Embryonic facial prominence (tissue), 1 donor: ENCODE results near the gene NOTO.

Experiments
- DNase-seq: peaks from one replicate; pipeline ENCODE4 v3.0.0-alpha.2; 2016; ENCODE audit errors: extremely low spot score

NOTO gene

GRCh38 chr2:73233932-73234832 is 31.8 kb downstream of the NOTO start, which contains the start of gene CCT7:
Gene CCT7 (plus strand): TSS chr2:73234308. CDS start chr2:73234379, 71 bp downstream.
- DNase-seq: peak; percentile 89

GRCh38 chr2:73235315-73236028 is 33.1 kb downstream of the NOTO start:
- no peak for DNase-seq

- DNase-seq: no peak
Measured at GRCh38 chr2:73237168-73237567, 34.8 kb downstream of the NOTO start.

GRCh38 chr2:73238149-73238548 is 35.8 kb downstream of the NOTO start:
- no peak for DNase-seq

- DNase-seq: no peak
Measured at GRCh38 chr2:73238976-73239375, 36.6 kb downstream of the NOTO start.

GRCh38 chr2:73239776-73240175 is 37.4 kb downstream of the NOTO start:
- DNase-seq: no peak

- no peak for DNase-seq
Measured at GRCh38 chr2:73243884-73244570, 41.7 kb downstream of the NOTO start.

GRCh38 chr2:73244580-73244979 is 42.2 kb downstream of the NOTO start:
- no peak for DNase-seq

- DNase-seq: no peak
Measured at GRCh38 chr2:73246850-73247249, 44.5 kb downstream of the NOTO start.

- no peak for DNase-seq
Measured at GRCh38 chr2:73249636-73250035, 47.3 kb downstream of the NOTO start.

- no peak for DNase-seq
Measured at GRCh38 chr2:73250872-73251846, 48.8 kb downstream of the NOTO start.

- no peak for DNase-seq
Measured at GRCh38 chr2:73252238-73253027, 50.1 kb downstream of the NOTO start.

- DNase-seq: no peak
Measured at GRCh38 chr2:73253400-73253799, 51.0 kb downstream of the NOTO start.

GRCh38 chr2:73253901-73254300 is 51.5 kb downstream of the NOTO start:
- DNase-seq: no peak

GRCh38 chr2:73254343-73255006 is 52.1 kb downstream of the NOTO start:
- DNase-seq: no peak

GRCh38 chr2:73255007-73255644 is 52.8 kb downstream of the NOTO start:
- no peak for DNase-seq

GRCh38 chr2:73255907-73256617 is 53.7 kb downstream of the NOTO start:
- DNase-seq: no peak

GRCh38 chr2:73256618-73256922 is 54.2 kb downstream of the NOTO start:
- DNase-seq: no peak

- no peak for DNase-seq
Measured at GRCh38 chr2:73257021-73257420, 54.6 kb downstream of the NOTO start.
